ENCODE measurements around the gene RSPH6A.

GRCh38 chr19:45747513-45747912 lies 67.6 kb downstream of the RSPH6A start:
- TF ChIP-seq POLR2A (IDR thresholded peaks at IDR 0.05) = no peak
- no peak for TF ChIP-seq CTCF (IDR thresholded peaks at IDR 0.05)
- no peak for TF ChIP-seq POLR2AphosphoS5 (IDR thresholded peaks at IDR 0.05)

Data from prostate gland (tissue), 2 donors.